HG03064 (cell line): ENCODE measurements around the gene SEMA6D.

Source experiments
- ATAC-seq: cut with Tn5 transposase; IDR thresholded peaks from one replicate; pipeline ENCODE4 v1.9.1; 2021; ENCODE audit warnings: low read depth; ENCODE audit not compliant: unreplicated experiment

Gene SEMA6D

GRCh38 chr15:47741907-47742306, 24.6 kb downstream of the SEMA6D start:
- ATAC-seq: no peak

DNA sequence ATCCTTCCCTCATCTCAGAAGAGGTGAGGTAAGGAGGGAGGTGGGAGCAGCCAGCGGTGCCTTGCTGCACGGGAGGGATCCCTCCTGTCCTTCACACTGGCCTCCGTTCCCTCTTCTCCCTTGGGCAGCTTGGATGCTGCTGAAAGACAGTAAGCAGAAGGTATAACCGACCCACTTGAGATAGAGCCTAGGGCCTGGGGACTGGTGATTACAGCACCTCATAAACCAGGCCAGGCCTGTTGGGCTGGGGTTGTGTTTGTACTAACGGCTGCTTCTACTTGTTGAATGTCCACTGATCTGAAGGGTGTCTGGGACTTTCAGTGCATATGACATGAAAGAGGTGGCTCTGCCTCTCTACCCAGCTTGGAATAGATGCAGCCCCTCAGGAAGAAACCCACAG, 25.0 kb downstream of the SEMA6D start:
- no peak for ATAC-seq

DNA sequence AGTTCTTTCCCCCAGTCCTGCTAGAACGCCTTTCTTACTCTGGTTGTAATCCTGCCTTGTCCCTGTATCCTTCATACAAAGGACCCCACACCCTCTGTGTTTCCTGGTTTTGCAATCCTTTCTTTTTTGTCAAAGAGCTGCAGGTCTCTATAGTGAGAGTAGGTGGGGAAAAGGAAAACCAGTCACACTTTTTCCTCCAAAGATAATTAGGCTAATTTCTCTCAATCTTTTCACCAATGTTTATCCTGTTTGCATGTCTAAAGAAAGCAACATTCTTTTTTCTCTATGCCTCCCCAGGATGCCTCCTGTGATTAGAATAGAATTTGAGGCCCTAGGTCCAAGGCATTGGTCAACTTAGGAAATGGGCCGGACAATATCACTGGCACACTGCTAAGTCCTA, 25.4 kb downstream of the SEMA6D start:
- ATAC-seq: no peak

GRCh38 chr15:47743385-47743784, 26.1 kb downstream of the SEMA6D start:
- ATAC-seq: no peak

DNA sequence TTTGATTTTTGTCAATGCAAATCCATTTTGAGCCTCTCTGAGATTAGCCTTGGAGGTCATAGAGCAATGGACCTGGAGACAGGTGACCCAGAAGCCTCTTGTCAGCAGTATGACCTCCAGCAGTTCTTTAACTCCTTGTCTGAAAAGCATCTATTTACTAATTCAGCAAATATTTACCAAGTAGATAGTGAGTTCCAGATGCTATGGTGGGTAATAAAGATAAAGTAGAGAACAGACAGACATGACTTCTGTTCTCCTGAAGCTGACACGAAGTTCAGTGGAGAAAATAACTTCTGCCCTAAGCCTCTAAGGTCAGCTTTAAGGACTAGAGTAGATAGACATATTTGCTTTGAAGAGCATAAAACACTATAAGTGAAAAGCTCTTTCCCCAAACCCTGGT, 26.6 kb downstream of the SEMA6D start:
- ATAC-seq: no peak

DNA sequence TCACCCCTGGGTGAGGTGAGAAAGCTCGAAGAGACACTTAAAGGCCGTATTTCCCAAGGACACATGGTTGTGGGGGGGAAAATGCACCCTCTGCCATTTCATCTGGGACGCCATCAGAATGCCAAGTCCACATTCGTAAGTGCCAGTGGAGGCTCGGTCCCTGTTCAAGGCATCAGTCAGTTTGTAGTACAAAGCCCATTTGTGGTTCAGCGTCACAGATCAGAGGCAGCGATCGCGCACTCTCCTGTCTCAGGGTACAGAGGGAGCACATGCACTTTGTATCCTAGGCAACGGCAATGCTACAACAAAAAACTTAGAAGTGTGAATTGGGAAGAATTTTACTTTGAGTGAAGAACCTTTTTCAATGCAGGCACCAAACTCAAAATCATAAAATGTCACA, 27.2 kb downstream of the SEMA6D start:
- ATAC-seq: no peak

DNA sequence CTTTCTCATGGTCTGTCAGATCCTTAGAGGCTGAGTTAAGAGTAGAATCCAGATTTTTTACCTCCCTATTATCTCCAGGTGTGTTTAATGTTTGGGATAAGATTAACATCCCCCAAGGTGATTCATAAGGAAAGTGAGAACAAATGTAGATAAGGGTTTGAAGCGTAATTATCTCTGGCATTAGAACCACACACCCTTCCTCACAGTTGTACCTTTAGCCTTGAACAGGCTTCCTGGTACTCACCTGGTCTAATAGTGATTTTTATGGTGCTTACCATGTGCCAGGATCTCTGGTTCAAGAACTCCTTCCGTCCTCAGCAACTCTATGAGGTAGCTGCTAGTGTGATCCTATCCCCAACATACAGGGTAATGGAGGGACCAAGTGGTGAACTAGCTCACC, 27.7 kb downstream of the SEMA6D start:
- no peak for ATAC-seq

GRCh38 chr15:47746516-47746915, 29.2 kb downstream of the SEMA6D start:
- no peak for ATAC-seq

DNA sequence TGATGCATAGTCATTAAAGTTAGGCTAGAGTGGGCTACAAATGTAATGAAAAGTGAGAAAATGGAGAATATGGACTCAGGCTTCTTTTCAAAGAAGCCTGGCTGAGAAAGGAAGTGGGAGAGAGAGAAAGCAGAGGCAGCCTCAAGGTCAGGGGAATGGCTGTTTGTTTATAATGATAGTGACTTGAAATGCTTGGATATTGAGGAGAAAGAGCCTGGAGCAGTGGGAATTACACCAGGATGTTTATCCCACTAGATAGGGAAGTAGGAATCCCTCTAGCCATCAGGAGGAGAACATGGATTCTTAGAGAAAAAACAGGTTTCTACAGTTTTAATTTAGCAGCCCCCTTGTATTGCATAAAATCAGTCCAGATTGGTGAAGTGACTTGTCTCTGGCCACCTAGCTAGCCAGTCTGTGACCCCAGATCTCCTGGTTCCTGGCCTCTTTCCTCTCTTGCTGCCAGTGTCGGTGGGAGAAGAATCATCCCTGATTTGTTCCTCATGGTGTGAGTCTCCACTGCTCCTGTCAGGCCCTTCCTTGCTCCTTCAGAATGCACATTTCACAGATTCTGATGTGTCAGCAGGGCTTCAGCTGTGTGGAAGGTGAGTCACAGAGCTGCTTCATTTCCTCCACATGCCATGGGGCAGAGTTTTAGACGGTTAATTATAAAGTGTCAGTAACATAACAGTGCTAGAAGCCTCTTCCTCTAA, 32.9 kb downstream of the SEMA6D start:
- no peak for ATAC-seq

- no peak for ATAC-seq
Measured at GRCh38 chr15:47750740-47751262, 33.5 kb downstream of the SEMA6D start.

DNA sequence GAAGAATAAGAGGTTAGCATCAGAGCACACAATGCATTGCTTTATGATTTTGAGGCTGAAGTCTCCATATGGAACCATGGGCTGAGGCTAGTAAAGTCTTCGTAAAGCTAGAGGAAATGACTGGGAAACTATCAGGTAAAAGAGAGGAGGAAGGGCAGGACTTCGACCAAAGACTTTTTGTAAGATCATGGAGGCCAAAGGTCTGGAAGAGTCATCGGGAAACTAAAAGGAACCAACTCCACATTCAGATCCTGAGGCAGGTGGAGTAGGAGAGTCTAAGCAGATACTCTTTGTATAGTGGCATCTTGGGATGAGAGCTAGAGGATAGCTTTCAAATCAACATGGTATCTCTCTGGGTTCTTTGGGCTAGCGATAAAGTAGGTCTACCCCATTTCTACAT, 36.3 kb downstream of the SEMA6D start:
- no peak for ATAC-seq

DNA sequence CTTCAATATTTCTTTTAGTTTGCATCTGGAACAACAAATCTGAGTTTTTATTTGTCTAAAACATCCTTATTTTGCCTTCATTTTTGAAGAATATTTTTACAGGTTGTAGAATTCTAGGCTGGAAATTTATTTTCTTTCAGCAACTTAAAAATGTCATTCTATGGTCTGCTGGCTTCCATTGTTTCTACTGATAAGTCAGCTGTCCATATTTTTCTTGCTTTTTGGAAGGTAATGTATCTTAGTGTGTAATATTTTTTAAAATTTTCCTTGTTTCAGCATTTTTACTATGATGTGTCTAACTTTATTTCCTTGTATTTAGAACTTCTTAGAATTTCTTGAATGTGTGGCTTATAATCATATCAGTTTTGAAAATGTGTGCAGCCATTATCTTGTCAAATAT, 37.0 kb downstream of the SEMA6D start:
- ATAC-seq: no peak

DNA sequence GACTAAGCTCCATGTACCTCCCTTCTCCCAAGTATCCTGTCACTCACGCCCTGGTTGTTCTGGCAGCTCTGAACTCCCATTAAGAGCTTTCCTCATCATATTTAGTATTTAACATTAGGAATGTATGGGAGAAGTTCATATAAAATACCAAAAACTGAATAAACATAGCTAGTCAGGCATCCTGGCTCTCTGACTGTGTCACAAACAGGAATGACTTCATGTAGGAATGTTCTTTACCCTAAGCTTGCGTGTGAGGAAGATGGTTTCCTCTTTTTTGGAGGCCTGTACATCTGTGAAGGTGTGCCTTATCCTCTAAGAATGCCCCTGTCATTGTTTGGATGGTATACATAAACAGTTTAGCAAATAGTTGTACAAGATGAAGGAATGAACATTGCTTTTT, 38.6 kb downstream of the SEMA6D start:
- ATAC-seq: no peak

DNA sequence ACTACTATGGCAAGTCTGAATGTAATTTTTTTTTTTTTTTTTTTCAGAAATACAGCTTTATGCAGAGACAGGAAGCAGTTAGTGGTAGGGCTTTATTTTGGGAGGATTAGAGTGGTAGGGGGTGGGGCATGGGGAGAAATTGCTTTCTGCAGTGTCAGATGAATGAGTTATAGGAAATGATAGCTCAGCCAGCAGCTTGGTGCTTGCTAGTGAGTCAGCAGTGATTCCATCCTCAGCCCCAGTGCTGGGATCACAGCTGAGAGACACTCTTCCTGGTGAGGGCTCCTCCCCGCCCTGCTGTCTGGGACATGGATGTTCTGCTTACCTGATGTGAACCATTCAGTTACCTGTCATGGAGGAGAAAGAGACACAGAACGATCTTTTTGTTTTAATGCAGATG, 39.6 kb downstream of the SEMA6D start:
- no peak for ATAC-seq

- ATAC-seq: no peak
Measured at GRCh38 chr15:47757331-47757730, 40.0 kb downstream of the SEMA6D start.

GRCh38 chr15:47762621-47763020, 45.3 kb downstream of the SEMA6D start:
- ATAC-seq: no peak

GRCh38 chr15:47764666-47765065, 47.4 kb downstream of the SEMA6D start:
- no peak for ATAC-seq

DNA sequence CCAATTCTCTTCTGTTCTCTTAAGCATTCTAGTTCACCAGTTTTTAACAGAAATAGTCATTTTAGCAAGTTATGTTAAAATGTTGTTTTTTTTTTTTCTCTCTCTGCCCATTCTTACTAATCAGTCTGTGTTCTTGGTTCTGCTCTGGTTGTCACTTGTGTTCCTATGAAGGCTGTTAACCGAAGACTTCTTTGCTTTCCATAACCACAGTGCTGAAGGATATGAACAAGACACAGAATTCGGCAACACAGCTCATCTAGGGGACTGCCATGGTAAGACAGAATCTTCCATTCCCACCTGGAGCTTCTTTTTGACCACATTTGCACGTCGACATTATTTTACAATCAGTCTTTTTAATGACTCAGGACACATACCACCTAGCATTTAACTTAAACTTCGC, 49.1 kb downstream of the SEMA6D start:
- ATAC-seq: no peak

DNA sequence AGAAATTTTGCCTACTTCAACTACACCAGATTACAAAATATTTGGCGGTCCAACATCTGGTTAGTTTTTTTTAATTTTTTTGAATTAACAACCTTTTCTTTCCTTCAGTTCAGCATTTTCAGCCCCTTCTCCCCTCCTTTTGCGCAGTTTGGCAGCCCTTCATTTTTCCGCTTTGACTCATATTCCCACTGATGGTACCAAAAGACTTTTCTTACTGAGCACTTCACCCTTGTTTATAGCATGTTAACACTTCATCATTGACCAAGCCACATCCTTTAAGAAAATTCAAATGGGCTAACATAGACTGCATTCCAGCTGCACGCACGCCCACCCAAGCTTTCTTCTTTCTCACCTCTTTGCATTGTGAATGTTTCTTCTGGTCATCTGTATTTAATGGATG, 49.7 kb downstream of the SEMA6D start:
- no peak for ATAC-seq

DNA sequence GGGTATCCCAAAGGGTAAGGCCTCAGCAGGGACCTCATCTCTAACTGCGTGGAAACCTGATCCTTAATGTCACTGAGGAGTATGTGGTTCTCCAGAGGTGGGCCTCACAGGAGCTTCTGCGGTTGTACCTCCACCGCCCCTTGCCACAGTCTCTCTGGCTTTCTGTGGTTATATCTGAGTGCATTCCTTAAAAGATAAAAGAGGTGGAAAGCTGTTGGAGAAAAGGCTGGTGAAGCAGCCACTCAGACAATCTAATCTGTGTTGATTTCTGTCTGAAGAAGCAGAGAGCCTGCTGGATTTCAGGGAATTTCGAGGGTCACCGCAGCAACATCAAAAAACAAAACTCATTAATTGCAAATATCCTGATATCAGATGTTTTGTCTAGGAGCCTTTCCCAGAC, 51.4 kb downstream of the SEMA6D start:
- ATAC-seq: no peak

GRCh38 chr15:47769166-47769565, 51.9 kb downstream of the SEMA6D start:
- no peak for ATAC-seq

- ATAC-seq: no peak
Measured at GRCh38 chr15:47773143-47773542, 55.8 kb downstream of the SEMA6D start.

DNA sequence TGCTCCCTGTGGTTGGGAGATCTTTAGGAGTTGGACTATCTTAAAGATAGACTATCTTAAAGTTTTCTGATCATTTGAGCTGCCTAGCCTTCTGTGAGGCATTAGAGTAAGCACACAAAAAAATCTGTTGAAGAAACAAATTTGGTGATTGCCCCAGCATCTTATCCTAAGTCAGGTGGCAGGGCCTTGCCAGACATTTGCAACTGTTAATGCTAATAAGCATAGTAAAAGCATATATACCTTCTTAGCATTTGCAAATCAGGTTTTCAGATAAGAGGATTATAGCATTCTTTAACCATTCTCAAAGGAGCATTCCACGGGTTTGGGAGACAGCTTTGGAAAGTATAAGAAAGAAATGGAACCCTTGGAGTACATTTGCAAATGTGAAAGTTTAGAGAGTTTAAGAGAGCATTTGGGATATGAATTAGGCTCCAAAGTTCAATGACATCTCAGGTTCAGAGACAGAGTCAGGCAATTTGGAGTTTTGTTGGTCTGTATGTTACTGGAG, 61.0 kb downstream of the SEMA6D start:
- ATAC-seq: no peak
